ENCODE measurements around the gene INSYN1. TPM values are rescaled to one million over a fixed set of nuclear protein-coding genes. Genes with fewer than 3 reads are reported as not detected.

The INSYN1 gene
- total RNA-seq, 1 experiment from 2014 or later = not detected

- no peak overlapping the region for H3K27ac ChIP-seq
Observed at GRCh38 chr15:73685981-73686380, 67.2 kb downstream of the INSYN1 start.

More at GRCh38 chr15:73685981-73686380, 67.2 kb downstream of the INSYN1 start:
- Histone ChIP-seq H3K27me3 (no peaks in the 10 kb centered on the region), H3K36me3 (peaks cover 5% of the 10 kb centered on the region; the same call in 1 of the 2 replicates), H3K9me3 (replicated peaks) (no peaks in the 10 kb centered on the region), H3K4me3 (peak overlapping the region; percentile 78), H3K4me1 (peaks cover 33% of the 10 kb centered on the region)
- DNase-seq = no peak

Other genes with a start within 250 kb of the INSYN1 start
- 90.4 and 92.5 TPM in 2 replicates for gene NPTN, start 120.0 kb downstream of the INSYN1 start, total RNA-seq (2014; rRNA removed; shearing (Covaris generic))
- 87.3 and 92.9 TPM in 2 replicates for gene CD276, start 69.0 kb downstream of the INSYN1 start, total RNA-seq (2014; rRNA removed; shearing (Covaris generic))
- not detected in 2 replicates for gene TBC1D21, start 120.2 kb upstream of the INSYN1 start, total RNA-seq (2014; rRNA removed; shearing (Covaris generic))
- gene LOXL1, start 173.1 kb upstream of the INSYN1 start, total RNA-seq (2014; rRNA removed; shearing (Covaris generic)) = 31.3 and 33.3 TPM in 2 replicates
- 3.0 and 5.1 TPM in 2 replicates for gene STOML1, start 238.9 kb upstream of the INSYN1 start, total RNA-seq (2014; rRNA removed; shearing (Covaris generic))
- 9.8 and 11.7 TPM in 2 replicates for gene PML, start 241.4 kb upstream of the INSYN1 start, total RNA-seq (2014; rRNA removed; shearing (Covaris generic))